K562 (cell line): ENCODE results near the gene SH3BP4. TPM values are rescaled to one million over a fixed set of nuclear protein-coding genes. Genes with fewer than 3 reads are reported as not detected.

ENCODE experiments used
- ATF1 ChIP-seq, 2 experiments: fragments of 450-650 bp in 1 of 2; IDR thresholded peaks; 2 replicates each; pipeline ENCODE4 v1.6.1; 2016; ENCODE audit warnings: missing compliant biosample characterization in 1 of 2, missing genetic modification characterization in 1 of 2
- KDM4B ChIP-seq, 2 experiments: fragments of 450-650 bp in 1 of 2; sonication (generic) in 1 of 2; IDR thresholded peaks; 2 replicates each; pipeline ENCODE4 v1.6.1; 2016 to 2017; ENCODE audit warnings: borderline replicate concordance in 2 of 2, antibody characterized with exemption in 1 of 2, low read depth in 1 of 2, mild to moderate bottlenecking in 1 of 2
- MAZ ChIP-seq, 2 experiments: fragments of 450-650 bp in 1 of 2; sonication (generic) in 1 of 2; formaldehyde crosslinking; IDR thresholded peaks in 1 of 2; conservative IDR thresholded peaks in 1 of 2; 2 replicates each; pipeline versions ENCODE4 v1.4.0 to v1.5.0; 2020; ENCODE audit warnings: mild to moderate bottlenecking in 1 of 2, missing genetic modification reagents in 1 of 2
- MCM7 ChIP-seq, 2 experiments: fragments of 450-650 bp; IDR thresholded peaks; 2 replicates each; pipeline ENCODE4 v1.6.1; 2016 to 2018
- MYC ChIP-seq, 2 experiments: fragments of 250-450 bp in 1 of 2; sonication (Bioruptor Pico) in 1 of 2; IDR thresholded peaks; 2 replicates each; pipeline versions ENCODE4 v1.5.1 to v1.6.1; 2012 to 2021; ENCODE audit warnings: low read depth in 2 of 2, borderline replicate concordance in 1 of 2, improper control_type of control experiment in 1 of 2, low read length in 1 of 2, mild to moderate bottlenecking in 1 of 2, moderate library complexity in 1 of 2
- PTRF ChIP-seq: fragments of 450-650 bp; IDR thresholded peaks from 2 replicates; pipeline ENCODE4 v1.6.1; 2016; ENCODE audit warnings: mild to moderate bottlenecking, missing genetic modification characterization, missing compliant biosample characterization
- RAD51 ChIP-seq: fragments of 450-650 bp; IDR thresholded peaks from 2 replicates; pipeline ENCODE4 v1.7.1; 2016; ENCODE audit warnings: low read depth, mild to moderate bottlenecking, borderline replicate concordance
- SETDB1 ChIP-seq: IDR thresholded peaks from one replicate; pipeline ENCODE4 v1.6.1; 2012; ENCODE audit warnings: low read length, control low read depth, inconsistent platforms
- TGIF2 ChIP-seq: sonication (generic); formaldehyde crosslinking; IDR thresholded peaks from 2 replicates; pipeline ENCODE4 v1.8.1; 2022; ENCODE audit warnings: mild to moderate bottlenecking, missing genetic modification reagents, moderate library complexity
- ZBED1 ChIP-seq: IDR thresholded peaks from 2 replicates; pipeline ENCODE4 v1.6.1; 2014
- polyA plus RNA-seq, 8 experiments: library from polyadenylated mRNA; depleted of rRNA in 4 of 8; stranded (reverse) in 5 of 8; unstranded in 3 of 8; fragments of >200 nt; fragmentation: Nextera tagmentation in 2 of 8; fragmentation: Illumina TruSeq in 1 of 8; extraction: Ambion mirVana in 2 of 8; extraction: Trizol in 1 of 8; gene quantifications; 2 replicates each; pipeline versions ENCODE4 v1.2.1 to v1.2.3, GENCODE V29; 2011 to 2014; ENCODE audit warnings: inconsistent platforms in 1 of 8, missing spikeins in 1 of 8
- total RNA-seq, 7 experiments: library from RNA; depleted of rRNA in 6 of 7; stranded (reverse); fragments of >200 nt in 6 of 7; fragmentation: Illumina TruSeq in 2 of 7; extraction: Trizol in 2 of 7; gene quantifications; 2 replicates each; pipeline versions ENCODE4 v1.2.1 to v1.2.3, GENCODE V29; 2011 to 2021; ENCODE audit warnings: low replicate concordance in 1 of 7
- TF ChIP-seq, protein P1 (sequence below): fragments of 200-400 bp; formaldehyde crosslinking; IDR thresholded peaks from 2 replicates; pipeline ENCODE4 v1.6.1; 2017; ENCODE audit warnings: mild to moderate bottlenecking, low read depth, low read length, moderate library complexity
- TF ChIP-seq, protein P2 (sequence below): fragments of 450-650 bp; formaldehyde crosslinking; IDR thresholded peaks from 2 replicates; pipeline ENCODE4 v1.4.0; 2020; ENCODE audit warnings: mild to moderate bottlenecking, mixed read lengths

SH3BP4 gene
- total and polyA plus RNA-seq, 9 of the 15 experiments (the other 6 are each of a cell fraction or from before 2014, with no cell fraction given) = 0.03 to 0.28 (median 0.27) TPM; not detected in 6

DNA sequence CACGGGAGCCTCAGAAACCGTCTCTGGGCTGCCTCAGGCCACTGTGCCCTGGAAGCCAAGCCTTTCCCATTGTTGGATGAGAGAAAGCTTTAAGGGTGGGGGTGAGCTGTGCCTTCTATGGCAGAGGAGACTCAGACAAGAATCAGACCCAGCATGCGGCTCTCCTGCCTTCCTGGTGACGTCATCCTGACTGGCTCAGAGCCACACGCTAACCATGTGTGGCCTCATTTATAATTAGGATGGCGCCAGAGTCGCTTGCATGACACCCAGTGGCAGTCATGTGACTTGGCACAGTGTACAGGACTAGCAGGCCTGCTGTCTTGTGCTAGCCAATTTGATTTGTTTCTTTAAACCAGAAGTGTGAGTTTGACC lies 99.1 kb downstream of the SH3BP4 start (continued):
- TF ChIP-seq TGIF2 = no peak
- no peak for TF ChIP-seq MCM7 (IDR thresholded peaks at IDR 0.05)
- no peak for TF ChIP-seq ZBED1
- peak; percentile 40; the same call in 1 of the 2 replicates for TF ChIP-seq RAD51
- TF ChIP-seq, protein P1, sequence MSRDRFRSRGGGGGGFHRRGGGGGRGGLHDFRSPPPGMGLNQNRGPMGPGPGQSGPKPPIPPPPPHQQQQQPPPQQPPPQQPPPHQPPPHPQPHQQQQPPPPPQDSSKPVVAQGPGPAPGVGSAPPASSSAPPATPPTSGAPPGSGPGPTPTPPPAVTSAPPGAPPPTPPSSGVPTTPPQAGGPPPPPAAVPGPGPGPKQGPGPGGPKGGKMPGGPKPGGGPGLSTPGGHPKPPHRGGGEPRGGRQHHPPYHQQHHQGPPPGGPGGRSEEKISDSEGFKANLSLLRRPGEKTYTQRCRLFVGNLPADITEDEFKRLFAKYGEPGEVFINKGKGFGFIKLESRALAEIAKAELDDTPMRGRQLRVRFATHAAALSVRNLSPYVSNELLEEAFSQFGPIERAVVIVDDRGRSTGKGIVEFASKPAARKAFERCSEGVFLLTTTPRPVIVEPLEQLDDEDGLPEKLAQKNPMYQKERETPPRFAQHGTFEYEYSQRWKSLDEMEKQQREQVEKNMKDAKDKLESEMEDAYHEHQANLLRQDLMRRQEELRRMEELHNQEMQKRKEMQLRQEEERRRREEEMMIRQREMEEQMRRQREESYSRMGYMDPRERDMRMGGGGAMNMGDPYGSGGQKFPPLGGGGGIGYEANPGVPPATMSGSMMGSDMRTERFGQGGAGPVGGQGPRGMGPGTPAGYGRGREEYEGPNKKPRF = no peak
- TF ChIP-seq MYC (IDR thresholded peaks at IDR 0.05; ENCODE audit: low read depth, low read length) = no peak
- TF ChIP-seq MYC (CRISPR knock-in tag; IDR thresholded peaks at IDR 0.05; ENCODE audit: borderline replicate concordance, low read depth) = no peak
- TF ChIP-seq ATF1 (CRISPR knock-in tag; IDR thresholded peaks at IDR 0.05) = no peak
- TF ChIP-seq ATF1 (tag; IDR thresholded peaks at IDR 0.05) = peak; percentile 83
- TF ChIP-seq PTRF (tag) = no peak
- TF ChIP-seq SETDB1 = no peak
- TF ChIP-seq, protein P2, sequence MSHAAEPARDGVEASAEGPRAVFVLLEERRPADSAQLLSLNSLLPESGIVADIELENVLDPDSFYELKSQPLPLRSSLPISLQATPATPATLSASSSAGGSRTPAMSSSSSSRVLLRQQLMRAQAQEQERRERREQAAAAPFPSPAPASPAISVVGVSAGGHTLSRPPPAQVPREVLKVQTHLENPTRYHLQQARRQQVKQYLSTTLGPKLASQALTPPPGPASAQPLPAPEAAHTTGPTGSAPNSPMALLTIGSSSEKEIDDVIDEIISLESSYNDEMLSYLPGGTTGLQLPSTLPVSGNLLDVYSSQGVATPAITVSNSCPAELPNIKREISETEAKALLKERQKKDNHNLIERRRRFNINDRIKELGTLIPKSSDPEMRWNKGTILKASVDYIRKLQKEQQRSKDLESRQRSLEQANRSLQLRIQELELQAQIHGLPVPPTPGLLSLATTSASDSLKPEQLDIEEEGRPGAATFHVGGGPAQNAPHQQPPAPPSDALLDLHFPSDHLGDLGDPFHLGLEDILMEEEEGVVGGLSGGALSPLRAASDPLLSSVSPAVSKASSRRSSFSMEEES (CRISPR knock-in tag) = peak; percentile 78
- TF ChIP-seq MAZ (CRISPR knock-in tag; conservative IDR thresholded peaks at IDR 0.05 in 1 of 2, IDR thresholded peaks at IDR 0.05 in 1 of 2) = no peak
- TF ChIP-seq KDM4B (IDR thresholded peaks at IDR 0.05; ENCODE audit: borderline replicate concordance in 2 of 2, low read depth in 1 of 2) = no peak
